Measurements from ENCODE around the gene KRT7.

Gene KRT7

DNA sequence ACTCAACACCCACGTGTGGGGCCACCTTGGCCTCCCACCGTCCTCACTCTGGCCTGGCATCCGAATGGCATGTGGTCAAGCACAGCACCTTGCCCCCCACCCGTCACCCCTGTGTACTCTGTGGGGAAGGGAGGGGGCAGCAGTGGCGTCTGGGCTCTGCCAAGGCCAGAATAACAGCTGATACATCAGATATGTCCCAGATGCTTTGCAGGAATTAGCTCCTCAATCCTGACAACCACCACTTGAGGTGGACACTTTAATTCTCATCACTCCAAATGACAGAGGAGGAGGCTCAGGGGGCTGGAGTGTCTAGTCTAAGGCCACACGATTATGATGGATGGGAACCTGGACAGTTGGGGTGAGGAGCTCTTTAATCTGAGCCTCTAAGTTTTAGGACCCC, 39.5 kb upstream of the KRT7 start:
- no peak for TF ChIP-seq CTCF (conservative IDR thresholded peaks at IDR 0.05; ENCODE audit: low read depth, low read length)
- no peak overlapping the region for H3K4me3 ChIP-seq (ENCODE audit: low read depth, low read length)
- no peak for DNase-seq (ENCODE audit: low read depth)

GRCh38 chr12:52193991-52194390, 39.1 kb upstream of the KRT7 start:
- no peak for TF ChIP-seq CTCF (conservative IDR thresholded peaks at IDR 0.05; ENCODE audit: low read depth, low read length)
- H3K4me3 ChIP-seq (ENCODE audit: low read depth, low read length) = no peak overlapping the region
- peak; percentile 81 for DNase-seq (ENCODE audit: low read depth)

GRCh38 chr12:52195065-52195730, 37.8 kb upstream of the KRT7 start:
- no peak overlapping the region for H3K4me3 ChIP-seq (ENCODE audit: low read depth, low read length)
- no peak for DNase-seq (ENCODE audit: low read depth)
- TF ChIP-seq CTCF (conservative IDR thresholded peaks at IDR 0.05; ENCODE audit: low read depth, low read length) = no peak

DNA sequence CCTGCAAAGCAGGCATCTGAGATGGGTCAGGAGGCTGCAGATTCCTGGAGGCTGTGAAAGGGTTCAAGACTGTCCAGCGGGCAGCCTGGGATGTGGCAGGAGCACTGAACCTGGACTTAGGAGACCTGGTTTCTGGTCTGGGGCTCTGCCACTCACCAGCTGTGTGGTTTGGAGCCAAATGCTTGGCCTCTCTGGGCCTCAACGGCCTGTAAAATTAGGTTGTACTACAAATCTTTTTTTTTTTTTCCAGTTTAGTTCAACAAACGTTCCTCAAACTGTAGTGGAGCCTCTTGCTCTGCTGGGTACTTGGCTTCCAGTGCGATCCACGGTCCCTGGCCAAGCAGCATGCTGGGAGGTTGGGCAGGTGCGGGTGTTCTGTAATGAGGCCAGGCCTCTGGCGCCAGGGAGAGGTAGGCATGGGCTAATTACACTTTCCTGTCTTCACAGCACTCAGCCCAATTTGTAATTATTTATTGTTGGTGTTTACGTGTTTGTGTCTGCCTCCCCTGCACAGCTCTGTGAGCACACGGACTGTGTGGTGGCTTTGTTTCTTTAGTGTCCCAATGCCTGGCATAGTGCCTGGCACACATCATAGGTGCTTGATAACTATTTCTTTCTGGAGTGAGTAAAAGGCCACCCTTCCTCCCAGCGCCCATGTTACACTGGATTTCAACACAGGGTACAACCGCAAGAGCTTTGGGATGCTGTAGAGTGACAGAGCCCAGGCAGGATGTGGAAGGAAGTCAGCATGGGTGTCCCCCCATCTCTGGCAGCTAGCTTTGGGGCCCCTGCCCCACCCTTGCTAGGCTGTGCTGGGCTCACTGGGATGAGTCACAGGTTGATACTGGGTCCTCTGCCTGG, 35.4 kb upstream of the KRT7 start:
- no peak overlapping the region for H3K4me3 ChIP-seq (ENCODE audit: low read depth, low read length)
- no peak for TF ChIP-seq CTCF (conservative IDR thresholded peaks at IDR 0.05; ENCODE audit: low read depth, low read length)
- DNase-seq (ENCODE audit: low read depth) = no peak

DNA sequence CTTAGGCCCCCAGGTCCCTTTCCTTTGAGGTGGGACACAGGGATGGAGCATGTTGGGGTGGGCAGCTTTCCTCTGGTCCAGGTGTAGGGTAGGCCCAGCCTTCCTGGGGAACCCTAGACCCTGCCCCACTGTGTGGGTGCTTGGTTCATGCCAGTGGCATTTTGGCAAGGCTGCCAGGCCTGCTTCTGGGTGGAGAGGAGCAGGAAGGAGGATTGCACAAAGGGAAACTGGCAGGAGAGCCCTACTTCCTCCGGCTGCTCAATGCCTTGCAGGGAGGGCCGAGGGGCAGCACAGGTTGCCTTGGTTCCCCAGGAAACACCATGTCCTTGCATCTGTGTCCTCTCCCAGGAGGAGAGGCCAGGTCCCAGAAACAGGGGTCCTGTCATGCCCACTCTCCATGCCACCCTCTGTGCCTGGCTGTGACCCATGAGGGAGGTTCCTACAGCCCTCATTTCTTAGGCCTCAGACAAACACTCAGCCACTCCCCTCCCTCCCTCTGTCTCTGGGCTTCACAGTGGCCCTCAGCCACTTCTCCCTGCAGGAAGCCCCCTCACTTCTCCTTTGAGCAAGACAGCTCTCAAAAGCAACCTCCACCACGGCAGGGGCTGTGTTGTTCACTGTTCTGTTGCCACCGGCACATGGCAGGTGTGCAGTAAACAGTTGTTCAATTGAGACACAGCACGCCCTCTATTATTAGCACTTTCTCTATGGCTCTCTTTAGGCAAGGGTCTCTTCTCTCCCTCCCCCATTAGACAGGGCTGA, 34.4 kb upstream of the KRT7 start:
- TF ChIP-seq CTCF (conservative IDR thresholded peaks at IDR 0.05; ENCODE audit: low read depth, low read length) = no peak
- no peak for DNase-seq (ENCODE audit: low read depth)
- H3K4me3 ChIP-seq (ENCODE audit: low read depth, low read length) = no peak overlapping the region

DNA sequence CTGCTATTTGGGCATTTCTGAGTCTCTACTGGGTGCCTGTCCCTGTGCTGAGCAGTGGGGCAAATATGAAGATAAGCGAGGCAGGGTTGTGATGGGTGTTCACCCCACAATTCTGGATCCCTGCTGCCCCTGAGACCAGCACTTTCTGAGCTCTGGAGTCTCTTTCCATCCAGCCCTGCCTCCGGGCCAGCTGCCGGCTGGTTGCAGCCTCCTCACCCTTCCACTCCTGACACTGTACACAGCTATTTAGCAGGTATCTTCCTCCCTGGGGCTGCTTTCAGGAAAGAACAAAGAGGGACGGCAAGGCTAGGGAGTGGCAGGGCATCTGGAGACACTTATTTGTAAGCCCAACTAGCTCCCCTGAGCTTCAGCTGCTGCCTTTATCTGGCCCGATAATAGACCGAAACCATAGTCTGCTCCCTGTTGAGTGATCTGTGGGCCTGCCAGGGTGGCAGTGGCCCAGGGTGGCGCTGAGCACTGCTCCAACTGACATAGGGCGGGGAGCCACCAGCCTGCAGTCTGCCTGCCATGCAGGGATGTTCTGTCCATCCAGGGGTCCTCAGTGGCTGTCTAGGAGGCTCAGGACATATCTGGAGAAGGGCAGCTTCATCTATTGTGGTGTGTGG, 33.6 kb upstream of the KRT7 start:
- no peak for TF ChIP-seq CTCF (conservative IDR thresholded peaks at IDR 0.05; ENCODE audit: low read depth, low read length)
- DNase-seq (ENCODE audit: low read depth) = no peak
- no peak overlapping the region for H3K4me3 ChIP-seq (ENCODE audit: low read depth, low read length)

Data from choroid plexus epithelial cell (primary cell).